ENCODE measurements around the gene ICE1.
A peak's percentile ranks its signal among the peaks of the same experiment; 100 is the strongest.
"Not testable (repeated sequence)": the region's sequence is repeated elsewhere in the genome, so short reads cannot be mapped to it uniquely, and the experiment has no call there.

The ICE1 gene

DNA sequence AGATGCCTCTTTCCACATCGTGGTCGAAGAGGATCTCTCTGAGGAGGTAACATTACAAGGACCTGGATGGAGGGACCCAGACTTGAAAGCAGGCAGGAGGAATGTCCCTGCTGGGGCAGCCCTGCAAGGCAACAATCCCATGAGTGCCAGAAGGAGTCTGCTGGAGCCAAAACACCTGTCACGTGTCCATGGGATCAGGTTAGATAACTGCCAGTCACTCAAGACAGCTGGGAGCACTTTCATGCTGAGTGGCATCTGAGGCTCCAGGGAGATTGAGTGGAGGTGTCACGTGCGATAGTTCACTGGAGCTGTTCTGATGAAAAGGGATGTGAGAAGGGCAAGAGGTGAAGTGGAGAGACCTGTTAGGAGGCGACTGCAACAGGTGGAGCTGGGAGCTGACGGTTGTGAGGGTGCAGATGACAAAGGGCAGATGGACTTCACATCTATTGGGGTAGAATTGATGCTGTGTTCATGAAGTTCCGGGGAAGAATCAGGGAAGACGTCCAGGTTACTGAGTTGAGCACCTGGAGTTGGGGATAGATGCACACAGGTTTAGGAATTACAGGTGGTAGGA, 68.4 kb downstream of the ICE1 start:
- Histone ChIP-seq H3K27me3 (ENCODE audit: insufficient read depth, poor library complexity, severe bottlenecking) (peaks cover 4% of the 10 kb centered on the region), H3K27ac (replicated peaks) (no peak overlapping the region), H3K4me3 (replicated peaks; ENCODE audit: insufficient read depth, low read length) (no peak overlapping the region)
- DNase-seq (ENCODE audit: low read depth in 1 of 2, low spot score in 1 of 2) = no peak
- TF ChIP-seq SPI1 (IDR thresholded peaks at IDR 0.05; ENCODE audit: borderline replicate concordance, low read depth) (no peak), GABPA (IDR thresholded peaks at IDR 0.05; ENCODE audit: low read depth) (no peak), POLR2AphosphoS5 (IDR thresholded peaks at IDR 0.05; ENCODE audit: low read depth) (no peak; the same call in 1 of the 2 replicates)
- TF ChIP-seq, protein P1, sequence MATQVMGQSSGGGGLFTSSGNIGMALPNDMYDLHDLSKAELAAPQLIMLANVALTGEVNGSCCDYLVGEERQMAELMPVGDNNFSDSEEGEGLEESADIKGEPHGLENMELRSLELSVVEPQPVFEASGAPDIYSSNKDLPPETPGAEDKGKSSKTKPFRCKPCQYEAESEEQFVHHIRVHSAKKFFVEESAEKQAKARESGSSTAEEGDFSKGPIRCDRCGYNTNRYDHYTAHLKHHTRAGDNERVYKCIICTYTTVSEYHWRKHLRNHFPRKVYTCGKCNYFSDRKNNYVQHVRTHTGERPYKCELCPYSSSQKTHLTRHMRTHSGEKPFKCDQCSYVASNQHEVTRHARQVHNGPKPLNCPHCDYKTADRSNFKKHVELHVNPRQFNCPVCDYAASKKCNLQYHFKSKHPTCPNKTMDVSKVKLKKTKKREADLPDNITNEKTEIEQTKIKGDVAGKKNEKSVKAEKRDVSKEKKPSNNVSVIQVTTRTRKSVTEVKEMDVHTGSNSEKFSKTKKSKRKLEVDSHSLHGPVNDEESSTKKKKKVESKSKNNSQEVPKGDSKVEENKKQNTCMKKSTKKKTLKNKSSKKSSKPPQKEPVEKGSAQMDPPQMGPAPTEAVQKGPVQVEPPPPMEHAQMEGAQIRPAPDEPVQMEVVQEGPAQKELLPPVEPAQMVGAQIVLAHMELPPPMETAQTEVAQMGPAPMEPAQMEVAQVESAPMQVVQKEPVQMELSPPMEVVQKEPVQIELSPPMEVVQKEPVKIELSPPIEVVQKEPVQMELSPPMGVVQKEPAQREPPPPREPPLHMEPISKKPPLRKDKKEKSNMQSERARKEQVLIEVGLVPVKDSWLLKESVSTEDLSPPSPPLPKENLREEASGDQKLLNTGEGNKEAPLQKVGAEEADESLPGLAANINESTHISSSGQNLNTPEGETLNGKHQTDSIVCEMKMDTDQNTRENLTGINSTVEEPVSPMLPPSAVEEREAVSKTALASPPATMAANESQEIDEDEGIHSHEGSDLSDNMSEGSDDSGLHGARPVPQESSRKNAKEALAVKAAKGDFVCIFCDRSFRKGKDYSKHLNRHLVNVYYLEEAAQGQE (IDR thresholded peaks at IDR 0.05; ENCODE audit: insufficient replicate concordance, low read depth) = no peak
- TF ChIP-seq, protein P2, sequence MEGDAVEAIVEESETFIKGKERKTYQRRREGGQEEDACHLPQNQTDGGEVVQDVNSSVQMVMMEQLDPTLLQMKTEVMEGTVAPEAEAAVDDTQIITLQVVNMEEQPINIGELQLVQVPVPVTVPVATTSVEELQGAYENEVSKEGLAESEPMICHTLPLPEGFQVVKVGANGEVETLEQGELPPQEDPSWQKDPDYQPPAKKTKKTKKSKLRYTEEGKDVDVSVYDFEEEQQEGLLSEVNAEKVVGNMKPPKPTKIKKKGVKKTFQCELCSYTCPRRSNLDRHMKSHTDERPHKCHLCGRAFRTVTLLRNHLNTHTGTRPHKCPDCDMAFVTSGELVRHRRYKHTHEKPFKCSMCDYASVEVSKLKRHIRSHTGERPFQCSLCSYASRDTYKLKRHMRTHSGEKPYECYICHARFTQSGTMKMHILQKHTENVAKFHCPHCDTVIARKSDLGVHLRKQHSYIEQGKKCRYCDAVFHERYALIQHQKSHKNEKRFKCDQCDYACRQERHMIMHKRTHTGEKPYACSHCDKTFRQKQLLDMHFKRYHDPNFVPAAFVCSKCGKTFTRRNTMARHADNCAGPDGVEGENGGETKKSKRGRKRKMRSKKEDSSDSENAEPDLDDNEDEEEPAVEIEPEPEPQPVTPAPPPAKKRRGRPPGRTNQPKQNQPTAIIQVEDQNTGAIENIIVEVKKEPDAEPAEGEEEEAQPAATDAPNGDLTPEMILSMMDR (IDR thresholded peaks at IDR 0.05; ENCODE audit: insufficient read depth, low read length) = no peak

DNA sequence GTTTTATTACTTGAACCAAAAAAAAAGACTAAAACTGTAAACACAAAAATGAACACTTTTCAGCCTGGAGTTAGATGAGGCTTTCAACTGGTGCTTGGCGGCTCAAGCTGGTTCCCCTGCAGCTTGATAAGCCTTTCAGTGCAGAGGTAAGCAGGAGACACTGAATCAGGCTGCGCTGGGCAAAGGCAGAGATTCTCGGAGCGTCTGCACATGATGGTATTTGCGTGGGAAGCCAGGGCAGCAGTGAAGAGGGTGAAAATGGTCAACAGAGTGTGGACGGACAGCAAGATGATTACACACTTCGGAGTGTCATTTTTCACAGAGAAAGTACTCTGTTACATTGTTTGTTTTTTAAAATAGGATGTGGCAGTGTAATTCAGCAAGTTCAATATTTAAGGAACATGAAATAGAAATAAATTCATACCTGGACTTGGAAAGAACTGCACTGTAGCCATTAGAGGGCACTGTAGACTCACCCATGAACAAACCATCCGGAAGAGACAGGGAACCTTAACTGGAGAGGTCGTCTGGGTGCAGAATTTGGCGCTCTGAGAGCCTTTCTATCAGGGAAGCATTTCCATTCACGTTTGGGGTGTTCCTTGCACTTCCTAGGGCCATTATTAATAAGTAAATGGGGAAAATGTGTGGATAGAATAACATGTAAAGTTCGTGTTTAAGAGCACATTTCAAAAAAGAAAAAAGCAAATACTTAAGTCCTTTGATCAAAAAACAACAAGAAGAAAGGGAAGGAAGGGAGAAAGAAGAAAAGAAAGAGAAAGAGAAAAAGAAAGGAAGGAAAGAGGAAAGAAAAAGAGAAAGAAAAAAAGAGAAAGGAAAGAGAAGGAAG, 69.8 kb downstream of the ICE1 start:
- peak; percentile 27 to 64 for DNase-seq (ENCODE audit: low read depth in 1 of 2, low spot score in 1 of 2)
- TF ChIP-seq, protein P1 (IDR thresholded peaks at IDR 0.05; ENCODE audit: insufficient replicate concordance, low read depth) = no peak
- TF ChIP-seq, protein P2 (IDR thresholded peaks at IDR 0.05; ENCODE audit: insufficient read depth, low read length) = peak; percentile 54
- Histone ChIP-seq H3K27ac (replicated peaks) (no peak overlapping the region), H3K4me3 (replicated peaks; ENCODE audit: insufficient read depth, low read length) (no peak overlapping the region), H3K27me3 (ENCODE audit: insufficient read depth, poor library complexity, severe bottlenecking) (peaks cover 7% of the 10 kb centered on the region)

DNA sequence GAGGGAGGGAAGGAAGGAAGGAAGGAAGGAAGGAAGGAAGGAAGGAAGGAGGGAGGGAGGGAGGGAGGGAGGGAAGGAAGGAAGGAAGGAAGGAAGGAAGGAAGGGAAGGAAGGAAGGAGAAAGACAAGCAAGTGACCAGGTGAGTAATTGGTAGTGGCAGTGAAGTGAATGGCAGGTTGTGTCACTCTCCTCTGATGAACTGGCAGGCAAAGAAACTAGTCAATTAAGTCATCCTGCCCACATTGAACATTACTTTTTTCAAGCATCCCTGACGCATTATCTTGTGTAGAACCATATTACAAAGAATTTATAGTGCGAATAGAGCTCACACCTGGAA, 70.4 kb downstream of the ICE1 start:
- not testable (repeated sequence) for H3K27me3 ChIP-seq (ENCODE audit: insufficient read depth, poor library complexity, severe bottlenecking); DNase-seq (ENCODE audit: low read depth in 1 of 2, low spot score in 1 of 2); H3K27ac ChIP-seq (replicated peaks); H3K4me3 ChIP-seq (replicated peaks; ENCODE audit: insufficient read depth, low read length)

DNA sequence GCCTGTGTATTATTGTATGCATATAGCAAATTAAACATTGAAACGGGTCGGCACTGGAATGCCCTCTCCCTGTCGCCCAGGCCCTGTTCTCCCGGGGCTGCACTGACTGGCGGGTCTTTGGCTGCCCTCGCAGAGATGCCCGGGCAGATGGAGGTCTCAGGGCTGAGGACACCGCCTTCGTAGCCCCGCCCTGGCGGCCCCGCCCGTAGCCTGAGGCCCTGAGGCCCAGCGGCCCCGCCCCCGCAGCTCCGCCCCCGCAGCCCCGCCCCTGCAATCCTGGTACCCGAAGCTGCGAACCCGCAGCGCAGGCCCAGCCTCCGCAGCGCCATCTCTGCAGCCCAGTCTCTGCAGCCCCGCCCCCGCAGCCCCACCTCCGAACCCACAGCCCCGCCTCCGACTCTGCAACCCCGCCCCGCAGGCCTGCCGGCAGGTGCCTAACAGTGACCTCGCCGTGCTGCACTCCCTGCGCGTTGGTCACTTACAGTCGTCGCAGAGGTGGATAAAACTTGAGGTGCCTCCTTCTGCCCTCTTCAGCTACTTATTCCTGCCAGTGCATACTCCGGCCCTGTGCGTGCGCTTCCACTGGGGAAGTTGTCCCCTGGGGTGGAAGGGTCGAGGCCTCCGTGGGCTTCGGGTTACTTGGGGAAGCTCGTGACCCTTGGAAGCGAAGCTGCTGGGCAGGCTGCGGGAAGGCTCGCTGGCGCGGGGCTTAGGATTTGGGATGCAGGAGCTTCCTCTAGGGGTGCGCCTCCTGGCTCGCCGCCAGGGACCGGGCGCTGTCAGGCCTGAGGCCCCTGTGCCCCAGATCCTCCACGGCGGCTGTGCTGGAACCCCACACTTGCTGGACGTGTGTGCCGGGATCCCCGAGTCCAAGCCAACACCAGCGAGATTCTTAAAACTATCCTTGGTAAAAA, 72.3 kb downstream of the ICE1 start:
- H3K27me3 ChIP-seq (ENCODE audit: insufficient read depth, poor library complexity, severe bottlenecking) = peaks cover 7% of the 10 kb centered on the region
- peak; percentile 30 to 62 for DNase-seq (ENCODE audit: low read depth in 1 of 2, low spot score in 1 of 2)
- TF ChIP-seq POLR2AphosphoS5 (IDR thresholded peaks at IDR 0.05; ENCODE audit: low read depth) (no peak), GABPA (IDR thresholded peaks at IDR 0.05; ENCODE audit: low read depth) (no peak), SPI1 (IDR thresholded peaks at IDR 0.05; ENCODE audit: borderline replicate concordance, low read depth) (no peak)
- TF ChIP-seq, protein P2 (IDR thresholded peaks at IDR 0.05; ENCODE audit: insufficient read depth, low read length) = no peak
- TF ChIP-seq, protein P1 (IDR thresholded peaks at IDR 0.05; ENCODE audit: insufficient replicate concordance, low read depth) = no peak
- peak overlapping the region; percentile 11; the same call in 1 of the 2 replicates for H3K4me3 ChIP-seq (replicated peaks; ENCODE audit: insufficient read depth, low read length)
- H3K27ac ChIP-seq (replicated peaks) = no peak overlapping the region

All from HL-60 (cell line).